Raji (cell line): ENCODE measurements around the gene HCAR1.
A peak's percentile ranks its signal among the peaks of the same experiment; 100 is the strongest.

ENCODE experiments used
- POLR2A ChIP-seq: IDR thresholded peaks from 2 replicates; pipeline ENCODE4 v1.6.1; 2011; ENCODE audit warnings: low read depth, low read length, control low read depth; ENCODE audit not compliant: insufficient read depth

Gene HCAR1

GRCh38 chr12:122730215-122731014, at the start of gene HCAR1:
TSS of gene HCAR1 (minus strand) at chr12:122730844. CDS start at chr12:122730339, 505 bp downstream.
- TF ChIP-seq POLR2A, result no peak

GRCh38 chr12:122757568-122757967, 26.9 kb upstream of the HCAR1 start:
- no peak for TF ChIP-seq POLR2A

GRCh38 chr12:122754790-122755189, 24.1 kb upstream of the HCAR1 start:
- no peak for TF ChIP-seq POLR2A

- TF ChIP-seq POLR2A, result no peak
Observed at GRCh38 chr12:122753319-122753650, 22.6 kb upstream of the HCAR1 start.

- peak; percentile 93 for TF ChIP-seq POLR2A
Observed at GRCh38 chr12:122752464-122753318, 22.0 kb upstream of the HCAR1 start, which contains the start of gene DENR. TSS of gene DENR (plus strand) at chr12:122752824. CDS start at chr12:122753702, 878 bp downstream.

GRCh38 chr12:122749569-122750332, 19.1 kb upstream of the HCAR1 start:
- no peak for TF ChIP-seq POLR2A

- no peak for TF ChIP-seq POLR2A
Observed at GRCh38 chr12:122747224-122748135, 16.8 kb upstream of the HCAR1 start.

GRCh38 chr12:122743895-122744525, 13.4 kb upstream of the HCAR1 start:
- no peak for TF ChIP-seq POLR2A

- TF ChIP-seq POLR2A, result no peak
Observed at GRCh38 chr12:122740351-122740750, 9.7 kb upstream of the HCAR1 start.

GRCh38 chr12:122738571-122738970, 7.9 kb upstream of the HCAR1 start:
- TF ChIP-seq POLR2A, result no peak

GRCh38 chr12:122732611-122733010, 2.0 kb upstream of the HCAR1 start:
- TF ChIP-seq POLR2A, result no peak

- TF ChIP-seq POLR2A, result no peak
Observed at GRCh38 chr12:122732170-122732569, 1.5 kb upstream of the HCAR1 start.

- no peak for TF ChIP-seq POLR2A
Observed at GRCh38 chr12:122729583-122730214, 945 bp downstream of the HCAR1 start.
